Activated CD4-positive, alpha-beta T cell treated with anti-CD3 and anti-CD28 coated beads, Interleukin-2, amount 50 U/mL, for 16 hours (primary cell): Measurements from ENCODE around the gene ADM2.

Experiments used
- DNase-seq: peaks from one replicate; pipeline ENCODE4 v3.0.0-alpha.2; 2020

The ADM2 gene

DNA sequence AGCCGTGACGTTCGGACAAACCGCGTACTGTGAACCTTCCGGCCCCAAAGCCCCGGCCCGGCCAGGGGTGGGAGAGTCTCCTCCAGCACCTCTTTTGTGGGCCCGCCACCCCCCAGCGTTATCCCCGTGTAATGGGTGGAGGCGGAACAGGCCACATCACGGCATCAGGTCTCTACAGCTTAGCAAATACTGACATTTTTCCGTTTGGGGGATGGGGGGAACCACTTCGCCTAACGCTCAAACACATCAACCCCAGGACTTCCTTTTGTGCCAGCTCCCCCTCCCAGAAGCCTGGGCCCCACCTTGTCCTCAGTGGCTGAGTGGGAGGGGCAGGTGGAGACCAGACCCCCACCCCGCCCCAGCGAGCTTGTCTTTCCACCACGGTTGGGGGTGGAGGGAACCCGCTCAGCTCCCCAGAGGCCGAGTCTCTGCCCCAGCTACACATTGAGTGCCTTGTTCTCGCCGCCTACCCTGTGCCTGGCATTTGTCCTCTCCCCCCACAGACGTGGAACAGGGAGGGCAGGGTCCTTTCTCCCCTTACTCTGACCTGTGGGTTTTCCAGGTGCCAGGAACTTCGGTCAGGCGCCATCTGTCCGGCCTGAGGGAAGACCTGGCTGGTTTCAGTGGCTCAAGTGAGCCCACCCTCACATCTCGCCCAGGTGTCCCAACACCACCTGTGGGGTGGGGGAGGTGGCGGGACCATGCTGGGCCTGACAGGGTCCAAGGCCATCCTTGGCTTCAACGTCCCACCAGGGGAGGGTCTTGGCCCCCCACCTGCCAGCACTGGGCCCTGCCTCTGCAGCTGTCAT is 36.1 kb upstream of the ADM2 start:
- no peak for DNase-seq

DNA sequence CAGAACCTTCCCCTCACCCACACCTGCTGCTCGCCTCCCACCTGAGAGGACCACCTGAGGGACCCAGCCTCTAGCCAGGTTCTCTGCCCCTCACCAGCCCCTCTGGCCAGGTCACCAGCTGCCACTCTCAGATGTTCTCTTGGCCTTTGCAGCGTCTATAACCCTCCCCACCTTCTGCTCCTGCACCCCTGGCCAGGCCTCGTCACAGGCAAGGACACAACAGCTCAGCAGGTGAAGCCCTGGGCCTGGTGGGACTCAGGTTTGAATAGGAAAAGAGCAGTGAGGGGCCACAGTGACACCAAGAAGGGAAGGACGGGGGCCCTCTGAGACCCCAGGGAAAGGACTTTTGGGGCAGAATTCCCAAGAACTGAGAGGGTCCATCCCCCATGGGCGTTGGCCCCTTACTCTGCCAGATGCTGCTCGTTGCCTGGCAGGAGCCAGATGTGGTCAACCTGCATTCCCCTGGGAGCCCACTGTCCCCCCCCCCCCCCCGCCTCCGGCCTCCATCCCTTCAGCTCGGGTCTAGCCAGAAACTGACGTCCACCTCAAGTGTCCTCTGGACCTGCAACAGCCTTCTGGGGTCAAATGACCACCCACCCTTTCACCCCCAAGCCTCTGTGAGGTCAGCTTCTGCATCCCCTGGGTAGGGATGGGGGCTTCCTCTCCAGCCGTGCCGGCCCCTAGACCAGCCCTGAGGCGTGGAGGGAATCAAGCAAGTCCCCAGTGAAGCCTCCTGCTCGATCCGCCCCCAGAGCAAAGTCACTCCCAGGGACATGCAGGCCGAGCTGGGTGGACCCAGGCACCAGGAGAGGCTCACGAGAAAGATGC is 35.2 kb upstream of the ADM2 start:
- no peak for DNase-seq

DNA sequence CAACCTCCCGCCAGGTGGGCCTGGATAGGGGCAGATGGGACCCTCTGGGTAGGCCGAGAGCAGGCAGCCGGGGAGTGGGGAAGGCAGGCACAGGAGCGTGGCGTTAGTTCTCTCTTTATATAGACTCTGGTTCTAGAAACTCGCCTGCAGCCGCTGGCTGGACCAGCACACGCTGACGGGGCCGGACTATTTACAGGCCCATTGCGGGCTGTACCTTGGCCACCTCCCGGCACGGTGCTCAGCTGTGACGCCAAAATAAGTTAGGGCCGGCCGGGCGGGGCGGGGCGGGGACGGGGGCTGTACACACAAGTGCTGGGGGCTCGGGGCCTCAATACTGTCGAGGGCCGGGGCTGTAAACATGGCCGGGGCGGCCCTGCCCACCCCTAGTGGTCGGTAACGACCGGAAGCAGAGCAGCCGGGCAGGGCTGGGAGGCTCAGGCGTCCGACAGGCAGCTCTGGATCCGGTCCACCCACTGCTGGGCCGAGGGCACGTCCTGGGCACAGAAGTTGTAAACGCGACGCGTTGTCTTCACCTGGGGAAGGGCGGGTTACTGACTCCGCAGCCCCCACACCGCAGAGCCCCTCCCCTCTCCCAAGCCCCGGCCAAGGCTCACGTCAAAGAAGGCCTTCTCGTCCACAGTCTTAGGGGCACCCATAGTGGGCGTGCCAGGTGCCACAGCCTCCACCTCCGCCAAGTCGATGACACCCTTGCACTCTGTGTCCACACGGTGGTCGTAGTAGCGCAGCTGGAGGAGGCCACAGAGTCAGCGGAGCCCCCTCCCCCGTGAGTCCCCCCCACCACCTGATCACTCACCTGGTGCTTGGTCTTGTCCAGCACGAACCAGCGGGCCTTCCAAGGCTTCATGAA is 34.4 kb upstream of the ADM2 start:
- DNase-seq = no peak

DNA sequence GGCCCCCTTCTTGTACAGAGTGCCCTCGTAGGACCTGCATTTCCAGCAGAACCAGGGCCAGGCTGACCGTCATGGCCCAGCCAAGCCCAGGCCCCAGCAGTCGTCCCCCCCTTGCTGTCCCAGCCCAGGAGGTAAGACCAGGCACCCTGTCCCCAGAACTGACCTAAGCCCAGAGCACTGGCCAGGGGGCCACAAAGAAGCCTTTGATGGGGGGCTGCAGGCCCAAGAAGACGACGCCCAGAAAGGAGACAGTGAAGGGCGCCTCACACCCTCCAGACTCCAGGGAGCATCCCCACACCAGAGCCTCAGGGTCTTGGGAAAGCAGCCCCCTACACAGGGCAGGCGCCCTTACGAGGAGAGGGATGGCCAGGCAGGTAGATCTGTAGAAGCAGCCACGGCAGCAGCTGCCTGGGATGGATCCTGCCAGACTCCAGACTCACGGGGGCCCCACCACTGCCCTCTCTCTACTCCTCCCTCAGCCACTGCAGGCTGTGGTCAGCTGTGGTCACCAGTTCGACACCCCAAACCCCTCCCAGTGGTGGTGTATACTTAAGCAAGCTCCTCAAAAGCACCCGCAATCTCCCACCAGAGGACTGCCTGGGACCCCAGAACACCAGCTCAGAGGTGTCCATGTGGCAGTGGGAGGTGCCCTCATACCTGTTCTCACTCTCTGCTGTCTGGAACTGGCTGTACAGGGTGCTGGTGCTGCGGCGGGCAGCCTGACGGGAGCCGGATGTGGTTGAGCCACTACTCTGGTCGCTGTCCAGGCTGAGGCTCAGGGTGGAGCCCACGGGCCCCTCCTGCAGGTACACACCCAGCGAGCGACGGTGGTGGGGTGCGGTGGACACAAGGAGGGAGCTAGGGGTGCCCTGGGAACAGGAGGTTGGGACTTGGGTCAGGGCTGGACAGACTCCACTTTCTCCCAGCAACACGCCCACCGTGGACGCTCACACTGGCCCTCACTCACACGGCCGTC is 33.5 kb upstream of the ADM2 start:
- DNase-seq = no peak

DNA sequence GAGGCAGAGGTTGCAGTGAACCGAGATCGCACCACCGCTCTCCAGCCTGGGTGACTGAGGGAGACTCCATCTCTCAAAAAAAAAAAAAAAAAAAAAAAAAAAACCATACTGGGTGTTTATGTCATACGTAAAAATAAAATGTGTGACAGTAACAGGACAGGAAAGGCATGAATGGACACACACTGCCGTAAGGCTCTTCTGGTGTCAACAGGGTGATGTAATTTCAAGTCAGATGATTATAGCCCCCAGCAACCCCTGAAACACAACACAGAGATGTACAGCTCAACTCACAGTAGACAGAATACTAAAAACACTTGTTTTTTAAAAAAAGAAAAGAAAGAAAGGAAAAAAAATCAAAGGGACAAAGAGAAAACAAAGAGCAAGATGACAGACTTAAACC is 28.7 kb upstream of the ADM2 start:
- DNase-seq = no peak

DNA sequence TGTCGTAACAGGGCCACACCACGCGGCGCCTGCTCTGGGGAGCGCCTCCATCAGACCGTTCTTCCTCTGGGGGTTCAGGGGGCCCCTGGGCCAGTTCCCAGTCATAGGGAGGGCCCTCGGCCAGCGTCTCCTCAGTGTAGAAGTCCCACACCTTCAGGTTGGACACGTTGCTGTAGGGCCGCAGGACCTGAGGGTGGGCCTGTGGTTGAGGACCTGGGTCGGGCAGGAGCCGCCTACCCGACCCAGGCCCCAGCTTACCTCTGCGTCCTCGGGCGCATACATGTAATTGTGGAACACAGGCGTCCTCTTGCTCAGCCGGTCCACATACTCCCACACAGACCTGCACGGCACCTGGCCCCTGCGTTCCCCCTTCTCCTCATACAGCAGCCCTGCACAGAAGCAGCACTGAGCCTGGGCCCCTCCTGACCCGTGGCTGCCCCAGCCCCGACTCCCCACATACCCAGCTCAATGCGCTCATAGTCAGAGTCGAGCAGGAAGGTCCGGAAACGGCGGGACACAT is 26.7 kb upstream of the ADM2 start:
- DNase-seq = no peak

DNA sequence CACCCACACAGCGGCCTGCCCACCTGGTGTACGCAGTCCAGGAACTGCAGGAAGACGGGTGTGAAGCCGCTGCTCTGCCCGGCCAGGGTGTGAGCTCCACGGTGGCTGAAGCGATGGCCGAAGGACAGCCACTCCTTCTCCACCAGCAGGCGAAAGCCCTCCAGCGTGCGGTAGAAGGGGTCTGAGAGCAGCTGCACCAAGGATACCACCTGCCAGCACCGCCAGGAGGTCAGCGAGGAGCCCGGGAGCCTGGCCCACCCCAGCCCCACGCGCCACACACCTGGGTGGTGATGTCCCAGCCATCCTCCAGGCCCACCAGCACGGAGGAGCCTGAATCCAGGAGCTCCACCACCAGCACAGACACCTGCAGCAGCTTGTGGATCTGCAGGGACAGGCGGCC is 26.1 kb upstream of the ADM2 start:
- DNase-seq = no peak

DNA sequence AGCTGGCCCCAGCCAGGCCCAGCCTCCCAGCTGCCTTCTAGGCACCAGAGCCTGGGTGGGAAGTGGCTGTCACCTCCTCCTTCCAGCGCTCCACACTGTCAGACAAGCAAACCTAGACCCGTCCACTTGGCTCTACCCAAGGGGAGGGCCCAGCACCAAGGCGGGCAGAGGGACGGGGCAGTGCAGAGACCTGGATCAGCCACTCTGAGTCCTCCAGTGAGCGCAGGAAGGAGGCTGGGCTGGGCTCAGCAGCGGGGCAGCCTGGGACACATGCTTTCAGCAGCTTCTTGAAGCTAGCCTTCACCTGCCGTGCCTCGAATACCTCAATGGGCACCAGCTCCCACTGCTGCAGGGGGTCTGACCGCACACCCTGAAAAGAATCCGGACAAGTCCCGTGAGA is 25.3 kb upstream of the ADM2 start:
- DNase-seq = no peak

DNA sequence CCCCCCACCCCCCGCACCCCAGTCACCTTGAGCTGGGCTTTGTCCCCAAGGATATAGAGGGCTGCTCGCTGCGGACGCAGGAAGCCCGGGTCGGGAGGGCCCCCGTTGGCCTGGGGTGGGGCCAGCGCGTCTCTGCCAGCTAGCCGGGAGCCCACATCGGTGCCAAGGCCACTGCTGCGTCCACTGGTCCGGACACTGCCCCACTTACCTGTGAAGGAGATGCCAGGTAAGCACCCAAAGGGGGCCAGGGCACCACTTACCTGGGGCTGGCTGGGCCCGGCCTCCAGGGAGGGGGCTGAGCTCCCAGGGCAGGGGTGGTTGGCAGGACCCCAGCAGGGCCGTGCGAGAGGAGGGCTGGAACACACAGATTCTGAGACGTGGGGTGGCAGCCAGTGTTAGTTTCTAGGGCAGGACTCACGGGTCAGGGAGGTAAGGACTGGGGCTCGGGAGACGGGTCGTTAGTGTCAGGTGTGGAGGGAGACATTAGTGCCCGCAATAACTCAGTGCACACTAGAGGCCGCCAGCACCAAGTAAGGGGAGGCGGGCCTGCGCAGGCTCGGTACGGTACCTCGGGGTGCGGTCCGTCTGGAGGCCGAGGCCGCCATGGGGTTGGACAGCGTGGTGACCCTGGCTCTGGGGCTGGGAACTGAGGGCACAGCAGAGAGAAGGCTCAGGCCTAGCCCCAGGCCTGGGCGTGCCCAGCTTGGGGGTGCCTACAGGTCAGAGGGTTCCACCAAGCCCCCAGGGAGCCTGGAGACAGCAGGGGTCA is 24.7 kb upstream of the ADM2 start:
- no peak for DNase-seq

DNA sequence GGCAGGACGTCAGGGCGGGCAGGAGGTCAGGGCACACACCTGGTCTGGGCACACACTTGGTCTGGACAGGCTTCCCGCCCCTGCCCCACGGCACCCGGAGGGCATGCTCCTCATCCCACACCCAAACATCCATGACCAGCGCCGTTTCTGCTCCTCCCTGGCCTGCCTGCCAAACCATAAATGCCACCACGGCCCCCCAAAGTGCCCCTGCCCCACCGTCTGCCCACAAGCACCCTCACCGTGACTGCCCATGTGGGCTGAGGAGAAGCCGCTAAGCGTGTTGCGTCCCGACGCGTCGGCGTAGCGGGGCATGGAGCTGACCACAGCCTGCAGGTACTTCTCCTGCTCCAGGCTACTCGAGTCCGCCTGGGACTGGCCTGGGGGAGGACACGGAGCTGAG is 22.3 kb upstream of the ADM2 start:
- DNase-seq = no peak

DNA sequence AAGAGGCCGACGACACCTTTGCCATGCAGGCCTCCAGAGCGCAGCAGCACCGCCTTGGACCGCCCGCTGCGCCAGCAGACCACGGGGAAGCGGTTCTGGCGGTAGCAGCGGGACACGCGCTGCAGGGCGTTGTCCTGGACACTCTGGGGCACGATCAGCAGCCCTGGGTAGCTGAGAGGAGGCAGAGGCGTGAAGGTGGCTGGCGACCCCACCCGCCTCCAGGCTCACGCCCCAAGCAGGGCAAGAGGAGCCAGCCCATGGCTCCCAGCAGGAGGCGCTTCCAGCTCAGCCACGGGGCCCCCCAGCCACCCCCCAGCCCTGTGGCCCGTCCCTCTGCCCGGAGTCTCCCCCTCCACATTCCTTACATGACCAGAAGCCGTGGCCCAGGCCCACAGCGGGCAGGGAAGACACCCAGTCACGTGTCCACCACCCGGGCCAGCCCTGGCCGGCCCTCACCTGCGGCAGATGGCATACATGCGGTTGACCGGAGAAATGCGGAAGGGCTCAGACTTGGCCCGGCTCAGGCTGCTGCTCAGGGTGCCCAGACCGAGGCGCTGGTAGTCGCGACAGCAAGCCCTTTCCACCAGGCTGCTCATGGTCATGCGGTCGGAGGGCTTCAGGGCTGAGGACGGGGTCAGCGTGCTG is 21.7 kb upstream of the ADM2 start:
- no peak for DNase-seq

DNA sequence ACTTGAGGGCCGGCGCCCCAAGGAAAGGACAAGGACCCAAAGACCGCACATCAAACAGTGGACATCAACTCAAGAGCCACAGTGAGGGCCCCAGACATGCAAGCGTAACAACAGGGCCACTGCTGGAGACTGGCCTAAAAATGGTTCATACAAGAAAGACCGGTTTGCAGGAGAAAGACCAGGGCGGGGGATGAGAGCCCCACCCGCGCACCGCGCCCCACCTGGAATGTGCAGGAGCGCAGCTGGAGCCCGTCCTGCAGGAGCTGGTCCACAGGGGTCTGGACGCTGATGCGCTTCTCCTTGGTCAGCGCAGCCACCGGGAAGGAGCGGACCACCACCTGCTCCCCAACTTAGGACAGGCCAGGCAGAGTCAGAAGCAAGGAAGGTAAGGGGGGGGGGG is 20.4 kb upstream of the ADM2 start:
- DNase-seq = no peak

DNA sequence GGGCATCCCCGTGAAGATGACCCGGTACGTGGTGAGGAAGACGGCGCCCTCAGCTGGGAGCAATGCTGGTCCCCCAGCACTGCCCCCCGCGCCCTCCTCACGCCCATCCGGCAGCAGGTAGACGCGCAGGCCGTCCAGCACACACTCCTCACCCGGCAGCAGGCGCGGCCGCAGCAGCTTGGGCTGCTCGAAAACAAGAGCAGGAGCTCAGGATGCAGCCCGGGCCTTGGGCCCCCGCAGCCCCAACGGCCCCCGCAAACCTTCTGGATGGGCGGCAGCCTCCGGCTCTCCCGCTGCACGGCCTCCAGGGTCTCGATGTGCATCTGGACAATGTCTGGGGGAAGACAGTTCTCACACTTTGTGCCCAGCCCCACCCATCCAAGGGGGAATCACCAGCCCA is 19.8 kb upstream of the ADM2 start:
- DNase-seq = no peak

DNA sequence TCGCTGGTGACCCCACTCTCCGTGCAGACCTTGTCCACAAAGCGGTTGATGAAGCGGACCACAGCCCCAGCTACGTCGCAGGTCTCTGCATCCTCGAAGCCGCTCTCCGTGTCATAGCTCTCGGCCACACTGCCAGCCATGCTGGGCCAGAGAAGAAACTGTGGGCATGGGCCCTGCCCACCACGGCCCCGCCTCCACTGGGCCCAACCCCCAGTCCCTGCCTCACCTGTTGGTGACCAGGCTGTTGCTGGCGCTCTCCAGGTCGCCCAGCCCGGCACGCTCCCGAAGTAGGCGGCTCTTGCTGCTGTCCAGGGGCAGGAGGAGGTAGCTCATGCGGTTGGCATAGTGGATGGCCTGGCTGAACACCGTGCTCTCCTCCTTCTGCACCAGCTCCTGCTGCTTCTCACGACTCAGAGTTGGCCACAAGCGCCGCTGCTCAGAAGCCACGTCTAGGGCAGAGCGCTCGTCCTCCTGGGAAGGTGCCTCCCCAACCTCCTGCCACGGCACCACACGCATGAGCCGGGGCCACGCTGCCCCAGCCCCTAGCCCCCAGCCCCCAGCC is 19.3 kb upstream of the ADM2 start:
- DNase-seq = no peak

DNA sequence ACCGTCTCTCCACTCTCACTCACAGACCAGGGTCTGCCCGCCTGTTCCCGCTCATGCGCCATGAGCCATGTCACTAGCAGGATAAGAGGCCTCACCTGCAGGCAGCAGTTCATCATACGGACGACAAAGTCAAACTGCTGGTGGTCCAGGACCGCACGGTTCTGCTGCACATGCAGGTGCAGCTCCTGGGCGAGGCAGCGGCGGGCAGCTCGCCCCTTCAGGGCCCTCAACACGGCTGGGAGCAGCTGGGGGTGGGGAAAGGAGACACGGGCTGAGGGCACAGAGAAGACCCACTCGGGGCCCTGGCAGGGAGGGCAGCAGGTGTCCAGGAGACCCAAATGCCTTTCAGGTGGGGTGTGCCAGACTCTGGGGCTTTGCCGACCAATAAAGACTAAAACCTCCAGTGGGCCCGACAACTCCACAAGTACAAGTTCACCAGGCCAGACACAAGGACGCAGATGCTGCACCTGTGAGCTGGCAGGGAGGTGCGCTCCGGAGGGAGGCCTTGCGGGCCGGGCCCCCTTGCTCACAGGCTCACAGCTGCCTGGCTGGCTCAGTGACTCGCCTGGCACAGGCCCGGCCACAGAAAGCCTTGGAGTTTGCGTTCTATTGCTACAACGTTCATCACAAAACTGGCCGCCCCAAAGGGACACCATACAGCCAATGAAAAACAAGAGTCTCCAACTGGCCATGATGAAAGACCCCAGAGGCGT is 18.0 kb upstream of the ADM2 start:
- DNase-seq = no peak

DNA sequence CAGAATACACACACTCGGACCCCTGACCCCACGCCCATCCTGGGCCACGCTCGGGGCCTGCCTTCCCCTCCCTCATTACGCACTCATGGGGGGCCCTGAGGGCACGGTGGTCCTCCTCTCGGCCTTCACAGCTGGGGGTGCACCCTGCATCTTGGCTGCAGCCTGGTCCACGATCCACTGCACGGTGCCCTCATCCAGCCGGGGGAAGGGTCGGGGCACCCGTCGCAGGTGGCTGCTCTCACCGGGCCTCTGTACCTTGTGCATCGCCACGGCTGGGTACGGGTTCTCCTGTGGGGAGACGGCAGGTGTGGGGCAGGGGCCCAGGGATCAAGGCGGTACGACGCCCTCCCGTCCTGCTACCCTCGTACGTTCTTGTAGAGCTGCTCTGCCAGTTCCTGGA is 16.9 kb upstream of the ADM2 start:
- DNase-seq = no peak

DNA sequence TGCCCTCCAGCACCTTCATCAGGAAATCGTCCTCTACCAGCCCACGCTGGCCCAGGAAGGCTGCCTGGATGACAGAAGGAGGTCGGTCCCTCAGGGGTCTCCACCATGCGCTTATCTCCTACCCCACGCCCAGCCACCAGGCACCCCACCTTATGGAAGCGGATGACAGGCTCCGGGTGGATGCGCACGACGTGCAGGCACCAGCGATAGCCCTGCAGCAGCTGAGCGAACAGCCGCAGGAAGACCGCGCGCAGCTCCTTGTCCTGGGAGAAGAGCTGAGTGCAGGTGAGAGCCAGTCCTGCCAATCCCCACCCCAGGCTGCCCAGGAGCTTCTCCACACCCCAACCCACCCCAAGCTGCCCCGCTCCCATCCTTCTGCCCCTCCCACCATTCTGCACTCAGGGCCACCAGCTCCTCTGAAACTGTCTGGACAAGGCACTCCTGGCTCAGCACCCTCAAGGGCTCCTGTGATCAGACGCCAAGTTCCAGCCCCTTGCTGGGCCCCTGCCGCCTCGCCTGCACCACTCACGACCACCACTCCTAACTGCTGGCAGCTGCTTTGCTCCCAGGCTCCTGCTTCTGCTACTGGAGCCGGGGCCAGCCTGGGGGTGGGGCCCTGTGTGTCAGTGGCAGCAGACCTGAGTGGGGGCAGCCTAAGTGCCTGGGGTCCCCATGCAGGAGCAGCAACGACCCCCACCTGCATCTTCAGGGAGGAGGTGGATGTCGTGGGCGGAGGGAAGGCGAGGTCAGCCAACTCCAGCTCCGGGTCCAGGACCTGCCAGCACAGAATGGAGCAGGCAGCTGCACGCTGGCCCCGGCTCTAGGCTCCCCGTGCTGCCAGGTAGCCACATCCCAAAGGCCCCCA is 16.0 kb upstream of the ADM2 start:
- DNase-seq = no peak

DNA sequence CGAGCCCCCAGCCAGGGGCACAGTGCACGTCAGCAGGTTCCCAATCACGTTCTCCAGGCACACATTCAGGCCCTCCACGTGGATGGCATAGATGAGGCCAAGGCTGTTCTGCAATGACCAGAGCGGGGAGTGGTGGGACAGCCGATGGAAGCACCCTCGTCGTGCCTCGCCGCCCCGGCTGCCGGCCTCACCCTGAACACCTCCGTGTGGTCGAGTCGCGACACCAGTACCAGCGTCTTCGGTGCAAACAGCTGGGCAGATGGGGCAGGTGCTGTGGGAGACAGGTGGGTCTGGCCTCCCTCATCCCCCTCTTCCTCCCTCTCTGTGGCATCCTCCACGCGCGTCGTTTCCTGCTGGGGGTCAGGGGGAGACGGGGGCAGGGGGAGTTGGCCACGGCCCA is 14.0 kb upstream of the ADM2 start:
- DNase-seq = no peak
